Esophagus muscularis mucosa (tissue), 3 donors: ENCODE data around the gene ENKUR.

Source experiments
- CTCF ChIP-seq, 3 experiments: fragments of 200-600 bp in 2 of 3; fragments of 450-650 bp in 1 of 3; sonication (generic) in 2 of 3; IDR thresholded peaks; one replicate each; pipeline ENCODE4 v1.5.1; 2017 to 2019; ENCODE audit warnings: antibody characterized with exemption in 3 of 3, mild to moderate bottlenecking in 2 of 3, moderate library complexity in 1 of 3
- POLR2A ChIP-seq: fragments of 450-650 bp; IDR thresholded peaks from one replicate; pipeline ENCODE4 v1.6.1; 2017; ENCODE audit warnings: antibody characterized with exemption, moderate library complexity, mild to moderate bottlenecking, low read depth
- POLR2AphosphoS5 ChIP-seq, 2 donors: sonication (generic); formaldehyde crosslinking; IDR thresholded peaks; one replicate each; pipeline ENCODE4 v1.6.1; 2017; ENCODE audit warnings: antibody characterized with exemption in 2 of 2

GRCh38 chr10:24959382-24959730 lies 56.6 kb downstream of the ENKUR start:
- TF ChIP-seq CTCF (IDR thresholded peaks at IDR 0.05) (no peak), POLR2AphosphoS5 (IDR thresholded peaks at IDR 0.05) (no peak), POLR2A (no peak)
